Superior temporal gyrus (tissue), 1 donor: ENCODE results near the gene SLC25A13.

ENCODE experiments used
- DNase-seq: peaks from one replicate; pipeline ENCODE4 v3.0.0-alpha.2; 2016; ENCODE audit errors: extremely low spot score

The SLC25A13 gene

DNA sequence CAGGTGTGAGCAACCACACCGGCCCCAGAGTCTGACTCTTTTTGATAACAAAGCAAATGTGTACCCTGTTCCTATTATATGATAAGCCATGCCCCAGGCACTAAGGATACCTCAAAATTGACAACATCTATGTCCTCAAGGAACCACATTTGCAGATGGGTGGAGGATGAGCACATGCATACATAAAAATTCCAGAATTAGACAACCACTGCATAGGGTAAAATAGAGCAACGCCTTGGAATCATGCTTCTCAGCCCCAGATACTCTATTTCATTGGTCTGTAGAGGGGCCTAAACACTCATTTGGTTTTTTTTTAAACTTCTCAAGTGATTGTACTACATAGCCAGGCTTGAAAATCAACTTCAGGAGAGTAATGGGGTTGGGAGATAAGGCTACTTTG lies 78.7 kb downstream of the SLC25A13 start:
- no peak for DNase-seq

DNA sequence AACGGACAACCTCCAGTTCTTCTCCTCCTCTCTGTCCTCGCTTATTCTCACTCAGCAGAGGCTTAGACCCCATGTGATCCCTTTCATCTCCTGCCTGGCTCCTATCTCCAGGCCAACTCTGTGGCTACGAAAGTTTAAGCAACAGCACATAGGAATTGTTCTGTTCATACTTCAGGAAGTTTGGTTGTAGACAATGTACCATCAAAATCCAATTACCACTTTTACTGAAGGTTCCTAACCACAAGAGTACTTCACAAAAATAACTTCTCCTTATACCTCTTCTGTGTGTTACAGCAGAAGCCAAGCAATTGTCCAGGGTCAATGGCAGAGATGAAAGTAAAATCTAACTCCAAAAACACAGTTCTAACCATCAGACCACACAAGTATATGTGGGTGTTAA lies 80.0 kb downstream of the SLC25A13 start:
- DNase-seq = no peak

DNA sequence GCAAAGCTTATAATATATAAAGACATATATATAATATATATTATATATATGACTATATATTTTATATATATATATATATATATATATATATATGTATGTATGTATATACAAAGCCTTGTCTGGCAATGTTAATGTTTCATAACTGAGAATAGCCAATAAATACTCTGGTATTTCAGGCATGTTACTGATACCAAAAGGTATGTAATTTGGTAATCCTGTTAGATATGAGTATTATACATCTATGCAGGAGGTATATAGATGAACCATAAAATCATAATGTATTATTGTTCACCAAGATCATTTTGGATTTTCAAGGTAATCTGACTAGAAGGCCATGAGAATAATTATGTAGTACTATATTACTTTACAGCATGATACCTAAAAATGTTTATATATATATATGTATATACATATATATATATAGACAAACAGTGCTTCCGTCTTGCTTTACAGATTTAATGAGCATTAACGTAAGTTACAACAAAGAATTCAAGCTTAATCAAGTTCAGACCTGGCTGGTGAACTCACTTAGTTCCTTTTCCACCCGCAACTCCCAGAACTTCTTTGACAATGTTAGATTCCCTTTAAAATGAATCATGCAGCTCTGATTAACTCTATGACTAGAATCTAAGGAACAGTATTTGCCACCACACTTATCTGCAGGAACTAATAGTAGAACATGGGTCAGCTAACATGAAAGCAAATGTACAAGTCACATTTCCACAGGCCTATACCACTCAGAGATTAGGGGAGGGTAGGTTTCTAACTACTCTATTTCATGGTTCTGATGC lies 82.7 kb downstream of the SLC25A13 start:
- no peak for DNase-seq

GRCh38 chr7:96238474-96238873 lies 83.4 kb downstream of the SLC25A13 start:
- no peak for DNase-seq

- DNase-seq = no peak
These were observed 84.9 kb downstream of the SLC25A13 start for GRCh38 chr7:96237040-96237439.

DNA sequence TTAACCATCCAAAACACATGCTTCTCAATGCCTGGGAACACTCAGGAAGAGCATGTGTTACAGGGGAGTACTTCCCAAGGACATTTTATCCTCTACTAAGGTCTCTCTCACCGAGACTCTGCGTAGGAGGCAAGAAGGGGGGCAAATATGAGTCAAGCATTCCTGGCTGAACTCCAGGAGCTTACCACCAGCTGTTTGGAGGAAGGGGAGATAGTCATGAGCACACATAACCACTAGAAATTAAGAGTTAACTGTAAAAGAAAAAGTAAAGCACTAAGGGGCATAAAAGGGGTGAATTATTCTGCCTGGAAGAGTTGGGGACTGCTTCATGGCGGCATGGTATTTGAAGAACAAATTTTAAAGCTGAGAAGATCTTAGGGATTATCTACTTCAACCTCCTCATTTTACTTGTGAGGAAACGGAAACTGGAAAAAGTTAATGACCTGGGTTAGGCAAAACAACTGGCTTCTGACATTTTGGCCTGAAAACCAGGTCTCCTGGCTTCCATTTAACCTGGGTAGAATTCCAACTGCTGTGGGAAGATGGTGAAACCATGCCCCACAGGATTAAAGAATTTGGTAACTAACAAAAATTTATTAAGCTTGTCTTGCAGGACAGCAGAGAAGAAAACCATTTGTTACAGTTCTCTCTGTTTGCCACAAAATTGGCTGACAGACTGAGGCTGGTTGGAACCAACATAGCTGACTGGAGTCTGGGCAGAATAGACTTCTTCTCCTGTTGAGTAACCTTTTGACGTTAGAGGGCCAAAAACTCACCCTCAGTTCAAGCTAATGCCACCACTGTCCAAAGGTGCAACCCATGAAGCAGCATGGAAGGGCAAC lies 85.5 kb downstream of the SLC25A13 start:
- DNase-seq = no peak

DNA sequence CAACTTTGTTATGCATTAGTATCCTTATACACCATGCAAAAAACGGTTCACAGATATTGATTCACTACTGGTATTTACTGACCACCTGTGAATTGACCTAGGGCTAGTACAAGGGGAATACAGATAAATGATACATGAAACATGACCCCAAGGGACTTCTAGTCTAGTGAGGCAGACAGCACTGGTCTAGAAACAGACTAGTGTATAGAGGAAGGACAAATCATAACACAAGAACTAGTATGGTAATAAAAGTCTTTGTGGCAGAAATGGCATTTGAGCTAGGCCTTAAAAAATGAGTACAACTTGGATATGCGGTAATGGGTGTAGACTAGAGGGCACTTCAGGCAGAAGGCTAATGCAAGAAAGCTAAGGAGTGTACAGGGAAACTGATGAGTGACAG lies 86.6 kb downstream of the SLC25A13 start:
- no peak for DNase-seq

DNA sequence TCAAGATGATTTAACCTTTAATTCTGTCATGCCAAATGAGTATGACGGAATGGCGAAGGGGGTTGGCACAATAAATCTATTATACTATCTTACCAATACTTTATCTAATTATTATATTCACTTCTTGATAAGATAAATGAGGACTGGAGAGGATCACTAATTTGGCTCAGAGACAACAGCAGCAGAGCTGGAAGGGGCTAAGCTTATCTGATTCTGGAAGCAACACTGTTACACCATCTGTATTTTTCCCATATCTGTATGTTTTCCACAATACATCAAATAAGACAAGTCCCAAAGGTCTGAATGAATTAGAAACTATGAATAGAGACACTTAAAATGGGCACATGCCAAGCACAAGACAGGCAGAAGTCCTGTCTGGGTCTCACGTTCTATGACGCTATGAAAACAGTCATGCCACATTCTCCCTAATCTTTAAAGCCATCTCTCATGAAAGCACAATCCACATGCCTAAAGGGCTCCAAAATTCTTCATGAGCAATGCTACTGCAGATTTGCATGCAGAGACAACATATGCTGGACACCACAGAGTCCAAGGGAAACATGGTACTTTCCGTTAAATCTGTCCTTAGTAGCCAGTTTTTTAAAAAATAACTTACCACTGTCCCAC lies 88.3 kb downstream of the SLC25A13 start:
- DNase-seq = no peak

GRCh38 chr7:96233084-96233483 lies 88.8 kb downstream of the SLC25A13 start:
- no peak for DNase-seq

DNA sequence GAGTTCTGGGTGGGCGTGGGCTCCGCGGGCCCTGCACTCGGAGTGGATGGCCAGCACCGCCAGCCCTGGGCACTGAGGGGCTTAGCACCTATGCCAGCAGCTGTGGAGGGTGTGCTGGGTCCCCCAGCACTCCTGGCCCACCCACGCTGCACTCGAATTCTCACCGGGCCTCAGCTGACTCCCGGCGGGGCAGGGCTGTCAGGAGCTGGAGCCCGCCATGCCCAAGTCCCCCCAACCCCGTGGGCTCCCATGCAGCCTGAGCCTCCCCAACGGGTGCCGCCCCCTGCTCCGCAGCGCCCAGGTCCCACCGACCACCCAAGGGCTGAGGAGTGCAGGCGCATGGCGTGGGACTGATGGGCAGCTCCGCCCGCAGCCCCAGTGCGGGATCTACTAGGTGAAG lies 93.1 kb downstream of the SLC25A13 start:
- DNase-seq = no peak

GRCh38 chr7:96225251-96225650 lies 96.6 kb downstream of the SLC25A13 start:
- no peak for DNase-seq

DNA sequence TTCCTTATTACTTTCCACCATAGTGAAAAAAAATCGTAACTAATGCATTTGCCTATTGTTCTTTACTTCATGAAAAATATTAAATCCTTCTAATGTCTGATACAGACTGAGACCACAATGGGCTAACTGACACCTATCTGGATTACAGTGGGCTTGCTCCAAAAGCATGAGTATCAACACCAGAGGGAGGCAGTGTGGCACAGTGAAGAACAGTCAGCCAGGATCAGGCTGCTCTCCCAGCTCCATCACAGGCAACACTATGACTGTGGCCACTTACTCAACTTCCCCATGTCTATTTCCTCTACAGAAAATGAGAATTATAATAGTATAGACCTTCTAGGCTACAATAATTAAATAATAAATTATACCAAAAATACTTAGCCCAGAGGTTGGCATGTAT lies 97.2 kb downstream of the SLC25A13 start:
- no peak for DNase-seq

GRCh38 chr7:96224073-96224472 lies 97.8 kb downstream of the SLC25A13 start:
- no peak for DNase-seq

DNA sequence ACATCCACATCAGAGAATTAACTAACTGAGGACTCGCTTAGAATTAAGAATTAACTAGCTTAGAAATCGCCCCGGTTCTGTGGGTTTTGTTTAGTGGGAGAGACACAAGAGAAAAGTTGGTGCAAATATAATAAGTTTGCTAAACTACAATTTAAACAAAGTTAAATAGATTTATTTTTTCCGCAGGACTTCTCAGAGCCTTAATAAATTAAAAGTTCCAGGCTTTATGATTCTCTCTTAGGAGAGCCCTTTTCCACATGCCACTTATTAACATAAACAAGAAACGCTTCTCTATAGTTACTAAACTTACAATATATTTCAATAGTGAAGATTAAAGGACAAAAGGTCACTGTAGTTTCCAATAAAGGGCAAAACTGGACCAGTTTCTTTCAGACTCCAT lies 100.0 kb downstream of the SLC25A13 start:
- no peak for DNase-seq

DNA sequence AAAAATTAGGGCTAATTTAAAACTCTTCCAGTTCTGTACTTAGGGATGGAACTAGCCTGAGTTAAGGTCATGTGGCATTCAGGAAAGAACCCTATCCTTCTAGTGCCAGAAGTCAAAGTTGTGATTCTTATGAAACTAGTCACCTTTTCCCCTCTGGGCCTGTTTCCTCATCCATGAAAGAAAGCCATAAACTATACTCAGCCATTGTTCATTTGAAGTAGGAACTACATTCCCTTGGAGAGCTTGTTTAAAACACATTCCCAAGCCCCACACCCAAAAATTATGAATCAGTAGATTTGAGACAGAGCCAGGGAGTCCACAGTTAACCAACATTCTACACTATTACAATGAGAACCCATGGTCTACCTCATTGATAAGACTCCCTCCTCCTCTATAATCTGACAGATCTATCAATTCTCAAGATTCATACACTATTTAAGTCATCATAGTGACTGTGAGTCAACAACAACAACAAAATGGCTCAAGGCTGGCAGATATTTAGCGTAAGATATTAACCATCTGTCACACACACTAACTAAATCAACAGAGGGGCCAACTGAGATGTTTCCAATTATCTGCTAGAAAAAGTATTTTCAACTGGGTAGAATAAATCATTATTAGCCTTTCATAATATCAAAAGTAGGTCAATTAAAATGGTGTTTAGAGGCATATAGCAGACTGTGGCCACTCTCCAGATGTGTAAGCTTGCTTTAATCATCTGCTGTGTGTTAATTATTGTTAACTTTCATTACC lies 102.3 kb downstream of the SLC25A13 start:
- no peak for DNase-seq

DNA sequence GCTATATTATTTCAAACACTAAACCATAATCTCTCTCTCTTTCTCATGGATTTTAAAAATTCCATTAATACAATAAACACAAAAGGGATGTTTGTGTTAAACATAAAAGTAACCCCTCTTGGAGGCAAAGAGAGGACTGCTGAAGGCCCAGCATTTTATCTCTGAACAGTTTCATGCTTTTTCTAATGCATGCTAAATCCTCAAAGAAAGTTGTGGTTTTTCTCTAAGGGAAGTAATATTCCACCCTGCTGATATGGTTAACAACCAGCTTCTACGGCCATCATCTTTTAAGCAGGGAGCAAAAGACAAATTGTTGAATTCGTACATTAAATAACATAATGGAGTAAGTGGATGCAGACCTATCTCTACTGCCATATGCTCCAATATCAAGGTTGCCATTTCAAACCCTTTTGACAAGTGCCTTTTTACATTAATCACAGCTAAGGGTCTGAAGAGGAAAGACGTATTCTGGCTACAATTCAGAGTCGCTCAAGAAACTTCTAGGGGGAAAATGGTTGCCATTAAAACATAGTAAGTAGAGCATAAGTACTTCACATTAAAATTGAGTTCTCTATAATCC lies 103.1 kb downstream of the SLC25A13 start:
- DNase-seq = no peak

- no peak for DNase-seq
These were observed 104.8 kb downstream of the SLC25A13 start for GRCh38 chr7:96217147-96217546.

GRCh38 chr7:96216373-96216772 lies 105.5 kb downstream of the SLC25A13 start:
- DNase-seq = no peak

DNA sequence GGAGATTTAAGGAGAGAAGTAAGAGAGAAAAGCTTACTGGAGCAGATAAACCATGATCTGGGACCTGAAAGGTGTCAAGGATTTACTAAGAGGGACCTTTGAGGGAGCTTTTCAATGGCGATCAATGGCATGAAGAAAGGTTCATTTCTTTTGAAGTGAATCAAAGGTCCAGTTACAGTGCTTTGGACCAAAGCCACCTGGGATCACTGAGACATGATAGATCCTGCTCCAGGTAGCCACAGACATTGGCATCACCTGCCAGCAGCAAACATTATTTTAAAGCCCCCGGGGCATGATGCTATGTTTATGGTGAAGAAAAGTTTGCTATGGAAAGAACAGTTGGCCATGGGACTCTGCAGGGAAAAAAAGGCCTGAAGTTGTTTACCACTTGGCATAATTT lies 109.4 kb downstream of the SLC25A13 start:
- DNase-seq = no peak

- DNase-seq = no peak
These were observed 109.9 kb downstream of the SLC25A13 start for GRCh38 chr7:96211954-96212353.

DNA sequence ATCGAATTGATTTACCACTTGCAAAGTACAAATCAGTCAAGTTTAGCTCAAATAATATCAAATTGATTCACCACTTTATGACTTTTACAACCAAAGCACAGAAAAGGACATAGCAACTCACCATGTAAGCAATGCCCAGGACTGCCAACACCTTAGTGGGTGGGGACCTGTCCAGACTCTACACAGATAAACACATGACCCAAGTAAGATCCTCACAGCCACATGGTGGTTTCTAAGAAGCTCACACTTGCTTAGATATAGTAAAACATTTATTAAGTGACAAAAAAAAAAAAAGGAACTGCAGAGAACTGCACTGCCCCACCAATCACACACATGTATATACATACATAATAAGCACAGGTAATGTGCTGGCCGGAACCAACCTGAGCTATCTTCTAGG lies 116.2 kb downstream of the SLC25A13 start:
- no peak for DNase-seq

GRCh38 chr7:96204601-96205000 lies 117.3 kb downstream of the SLC25A13 start:
- no peak for DNase-seq
